ENCODE results near the gene PDHA1. TPM values are rescaled to one million over a fixed set of nuclear protein-coding genes. Genes with fewer than 3 reads are reported as not detected.

The PDHA1 gene
- total RNA-seq, 4 donors from 2014 or later: 145 to 276 (median 200) TPM

GRCh38 chrX:19349264-19349663 lies 5.5 kb downstream of the PDHA1 start:
- peaks cover 0 to 3% (median 0%) of the 10 kb centered on the region in 4 donors for H3K4me1 ChIP-seq
- H3K36me3 ChIP-seq: peaks cover 0 to 38% (median 0%) of the 10 kb centered on the region in 3 donors
- H3K27ac ChIP-seq: no peak overlapping the region
- no peak for DNase-seq
- no peaks in the 10 kb centered on the region for H3K27me3 ChIP-seq
- no peaks in the 10 kb centered on the region for H3K9me3 ChIP-seq
- TF ChIP-seq, protein P1, sequence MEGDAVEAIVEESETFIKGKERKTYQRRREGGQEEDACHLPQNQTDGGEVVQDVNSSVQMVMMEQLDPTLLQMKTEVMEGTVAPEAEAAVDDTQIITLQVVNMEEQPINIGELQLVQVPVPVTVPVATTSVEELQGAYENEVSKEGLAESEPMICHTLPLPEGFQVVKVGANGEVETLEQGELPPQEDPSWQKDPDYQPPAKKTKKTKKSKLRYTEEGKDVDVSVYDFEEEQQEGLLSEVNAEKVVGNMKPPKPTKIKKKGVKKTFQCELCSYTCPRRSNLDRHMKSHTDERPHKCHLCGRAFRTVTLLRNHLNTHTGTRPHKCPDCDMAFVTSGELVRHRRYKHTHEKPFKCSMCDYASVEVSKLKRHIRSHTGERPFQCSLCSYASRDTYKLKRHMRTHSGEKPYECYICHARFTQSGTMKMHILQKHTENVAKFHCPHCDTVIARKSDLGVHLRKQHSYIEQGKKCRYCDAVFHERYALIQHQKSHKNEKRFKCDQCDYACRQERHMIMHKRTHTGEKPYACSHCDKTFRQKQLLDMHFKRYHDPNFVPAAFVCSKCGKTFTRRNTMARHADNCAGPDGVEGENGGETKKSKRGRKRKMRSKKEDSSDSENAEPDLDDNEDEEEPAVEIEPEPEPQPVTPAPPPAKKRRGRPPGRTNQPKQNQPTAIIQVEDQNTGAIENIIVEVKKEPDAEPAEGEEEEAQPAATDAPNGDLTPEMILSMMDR (IDR thresholded peaks at IDR 0.05): no peak
- no peak for TF ChIP-seq POLR2A (IDR thresholded peaks at IDR 0.05)
- no peak overlapping the region for H3K4me3 ChIP-seq

- TF ChIP-seq, protein P1 (IDR thresholded peaks at IDR 0.05): no peak
- TF ChIP-seq POLR2A (IDR thresholded peaks at IDR 0.05): no peak
Measured at GRCh38 chrX:19350941-19351384, 7.2 kb downstream of the PDHA1 start.

GRCh38 chrX:19354625-19355024 lies 10.9 kb downstream of the PDHA1 start:
- Histone ChIP-seq H3K4me3 (no peak overlapping the region), H3K27ac (no peak overlapping the region), H3K4me1 (no peaks in the 10 kb centered on the region), H3K36me3 (peaks cover 0 to 82% (median 0%) of the 10 kb centered on the region in 3 donors), H3K27me3 (no peaks in the 10 kb centered on the region), H3K9me3 (no peaks in the 10 kb centered on the region)
- DNase-seq: no peak
- TF ChIP-seq, protein P1 (IDR thresholded peaks at IDR 0.05): no peak
- TF ChIP-seq POLR2A (IDR thresholded peaks at IDR 0.05): no peak

More at GRCh38 chrX:19350941-19351384, 7.2 kb downstream of the PDHA1 start:
- DNase-seq: no peak
- no peaks in the 10 kb centered on the region for H3K9me3 ChIP-seq
- H3K36me3 ChIP-seq: peaks cover 0 to 46% (median 0%) of the 10 kb centered on the region in 3 donors
- no peak overlapping the region for H3K27ac ChIP-seq
- H3K27me3 ChIP-seq: no peaks in the 10 kb centered on the region
- H3K4me3 ChIP-seq: no peak overlapping the region
- H3K4me1 ChIP-seq: peaks cover 0 to 3% (median 0%) of the 10 kb centered on the region in 4 donors

DNA sequence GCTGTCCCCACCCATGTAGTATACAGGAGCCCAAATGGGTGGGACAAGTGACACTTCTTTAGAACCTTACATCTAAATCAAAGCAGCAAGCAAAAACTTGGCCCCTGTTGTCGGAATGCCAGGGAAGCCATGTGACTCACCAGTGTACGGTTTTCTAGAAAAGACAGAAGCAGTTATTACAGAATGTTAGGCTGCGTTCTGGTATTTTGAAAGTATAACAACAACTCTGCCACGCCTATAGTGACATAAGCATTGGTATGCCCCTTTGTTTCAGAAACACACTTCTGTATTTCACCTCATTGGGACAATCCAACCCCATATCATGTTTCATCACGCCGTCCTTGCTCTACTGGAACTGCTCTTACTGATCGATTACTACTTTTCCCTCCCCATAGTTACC lies 14.8 kb downstream of the PDHA1 start:
- Histone ChIP-seq H3K4me3 (no peak overlapping the region), H3K27ac (no peak overlapping the region), H3K4me1 (no peaks in the 10 kb centered on the region), H3K36me3 (peaks cover 0 to 67% (median 2%) of the 10 kb centered on the region in 3 donors), H3K9me3 (no peaks in the 10 kb centered on the region), H3K27me3 (no peaks in the 10 kb centered on the region)
- TF ChIP-seq, protein P1 (IDR thresholded peaks at IDR 0.05): no peak
- TF ChIP-seq POLR2A (IDR thresholded peaks at IDR 0.05): no peak
- no peak for DNase-seq

- no peaks in the 10 kb centered on the region for H3K4me1 ChIP-seq
- peaks cover 0 to 56% (median 2%) of the 10 kb centered on the region in 3 donors for H3K36me3 ChIP-seq
- H3K4me3 ChIP-seq: no peak overlapping the region
- no peaks in the 10 kb centered on the region for H3K27me3 ChIP-seq
- H3K9me3 ChIP-seq: no peaks in the 10 kb centered on the region
- TF ChIP-seq, protein P1 (IDR thresholded peaks at IDR 0.05): no peak
- TF ChIP-seq POLR2A (IDR thresholded peaks at IDR 0.05): no peak
- no peak overlapping the region for H3K27ac ChIP-seq
- no peak for DNase-seq
Measured at GRCh38 chrX:19360903-19361302, 17.2 kb downstream of the PDHA1 start.

- Histone ChIP-seq H3K4me3 (no peak overlapping the region), H3K27ac (no peak overlapping the region), H3K27me3 (no peaks in the 10 kb centered on the region), H3K36me3 (peaks cover 0 to 49% (median 2%) of the 10 kb centered on the region in 3 donors), H3K9me3 (no peaks in the 10 kb centered on the region), H3K4me1 (no peaks in the 10 kb centered on the region)
- DNase-seq: no peak
- no peak for TF ChIP-seq POLR2A (IDR thresholded peaks at IDR 0.05)
- TF ChIP-seq, protein P1 (IDR thresholded peaks at IDR 0.05): no peak
Measured at GRCh38 chrX:19361701-19362100, 18.0 kb downstream of the PDHA1 start.

Data from Peyer's patch (tissue), 4 donors.